Hepatocyte (in vitro differentiated cells): ENCODE data around the gene TFEB. TPM values are rescaled to one million over a fixed set of nuclear protein-coding genes. Genes with fewer than 3 reads are reported as not detected.

ENCODE experiments used
- DNase-seq: peaks from one replicate; pipeline ENCODE4 v3.0.0-alpha.2; 2016; ENCODE audit warnings: low spot score
- H2AFZ ChIP-seq: fragments of 200-600 bp; sonication (generic); 2 replicates; pipeline ENCODE4 v1.6.0; 2016; ENCODE audit warnings: antibody characterized with exemption, mild to moderate bottlenecking
- H3K27ac ChIP-seq: fragments of 200-600 bp; sonication (generic); 2 replicates; pipeline ENCODE4 v1.5.1; 2016; ENCODE audit warnings: mild to moderate bottlenecking
- H3K27me3 ChIP-seq: fragments of 200-600 bp; sonication (generic); 2 replicates; pipeline ENCODE4 v1.6.1; 2016
- H3K36me3 ChIP-seq: fragments of 200-600 bp; sonication (generic); replicated peaks from 2 replicates; pipeline ENCODE4 v1.5.1; 2016; ENCODE audit warnings: low read depth; ENCODE audit not compliant: insufficient read depth
- H3K4me1 ChIP-seq: fragments of 200-600 bp; sonication (generic); 2 replicates; pipeline ENCODE4 v1.5.1; 2016; ENCODE audit warnings: mild to moderate bottlenecking, moderate library complexity; ENCODE audit not compliant: insufficient read depth
- H3K4me2 ChIP-seq: fragments of 200-600 bp; sonication (generic); 2 replicates; pipeline ENCODE4 v1.6.0; 2016
- H3K4me3 ChIP-seq: fragments of 200-600 bp; sonication (generic); 2 replicates; pipeline ENCODE4 v1.5.1; 2016; ENCODE audit warnings: mild to moderate bottlenecking
- H3K79me2 ChIP-seq: fragments of 200-600 bp; sonication (generic); 2 replicates; pipeline ENCODE4 v1.6.0; 2017; ENCODE audit warnings: mild to moderate bottlenecking
- H3K9me2 ChIP-seq: fragments of 200-600 bp; sonication (generic); replicated peaks from 2 replicates; pipeline ENCODE4 v1.6.0; 2017; ENCODE audit warnings: mild to moderate bottlenecking; ENCODE audit not compliant: insufficient read depth
- H3K9me3 ChIP-seq: fragments of 200-600 bp; sonication (generic); 2 replicates; pipeline ENCODE4 v1.5.1; 2016; ENCODE audit warnings: low read depth, mild to moderate bottlenecking
- H4K20me1 ChIP-seq: fragments of 200-600 bp; sonication (generic); 2 replicates; pipeline ENCODE4 v1.6.0; 2016; ENCODE audit warnings: mild to moderate bottlenecking; ENCODE audit not compliant: insufficient read depth, poor library complexity, severe bottlenecking
- CTCF ChIP-seq: fragments of 200-600 bp; sonication (generic); IDR thresholded peaks from 2 replicates; pipeline ENCODE4 v1.5.1; 2016; ENCODE audit warnings: antibody characterized with exemption, mild to moderate bottlenecking; ENCODE audit not compliant: poor library complexity
- EZH2 ChIP-seq: fragments of 200-600 bp; sonication (generic); IDR thresholded peaks from 2 replicates; pipeline ENCODE4 v1.6.1; 2016; ENCODE audit warnings: antibody characterized with exemption, mild to moderate bottlenecking, borderline replicate concordance
- EZH2phosphoT487 ChIP-seq: fragments of 200-600 bp; sonication (generic); IDR thresholded peaks from one replicate; pipeline ENCODE4 v1.6.1; 2018; ENCODE audit warnings: antibody characterized with exemption, mild to moderate bottlenecking, low read depth, moderate library complexity; ENCODE audit not compliant: unreplicated experiment, severe bottlenecking
- WGBS: methylation state at CpG from one replicate; pipeline ENCODE4 v1.1.6; 2016; ENCODE audit warnings: low lambda C conversion rate; ENCODE audit errors: missing lambda C conversion rate; 5-methylcytosine and 5-hydroxymethylcytosine counted together
- polyA plus RNA-seq: library from polyadenylated mRNA; unstranded; fragments of >200 nt; fragmentation: Nextera tagmentation; extraction: Ambion mirVana; gene quantifications from 2 replicates; pipeline ENCODE4 v1.2.1, GENCODE V29; 2016
- total RNA-seq: library from RNA; depleted of rRNA; stranded (reverse); fragments of >200 nt; gene quantifications from 2 replicates; pipeline ENCODE4 v1.2.3, GENCODE V29; 2014

TFEB gene
- total and polyA plus RNA-seq, 2 experiments from 2014 or later = 14.2 to 32.7 TPM

GRCh38 chr6:41650120-41650519 lies 85.3 kb downstream of the TFEB start:
- Histone ChIP-seq H3K27me3 (no peaks in the 10 kb centered on the region), H3K9me3 (no peaks in the 10 kb centered on the region), H3K36me3 (no peaks in the 10 kb centered on the region), H3K9me2 (no peaks in the 10 kb centered on the region), H3K27ac (no peak overlapping the region), H3K4me1 (peaks cover 28% of the 10 kb centered on the region), H3K4me3 (no peak overlapping the region), H4K20me1 (peaks cover 23% of the 10 kb centered on the region), H2AFZ (no peak overlapping the region), H3K4me2 (no peak overlapping the region), H3K79me2 (peaks cover 5% of the 10 kb centered on the region)
- WGBS = 100% methylated on average over 2 of the region's 2 CpGs
- no peak for TF ChIP-seq EZH2phosphoT487
- TF ChIP-seq EZH2 = no peak
- TF ChIP-seq CTCF = no peak
- DNase-seq = no peak

- Histone ChIP-seq H3K79me2 (peaks cover 7% of the 10 kb centered on the region), H2AFZ (no peak overlapping the region), H3K27ac (no peak overlapping the region), H4K20me1 (peaks cover 27% of the 10 kb centered on the region), H3K9me2 (no peaks in the 10 kb centered on the region), H3K4me2 (no peak overlapping the region), H3K36me3 (no peaks in the 10 kb centered on the region), H3K4me3 (no peak overlapping the region), H3K4me1 (peaks cover 28% of the 10 kb centered on the region), H3K9me3 (no peaks in the 10 kb centered on the region), H3K27me3 (no peaks in the 10 kb centered on the region)
- 92% methylated on average over 10 of the region's 10 CpGs for WGBS
- DNase-seq = no peak
- no peak for TF ChIP-seq EZH2phosphoT487
- no peak for TF ChIP-seq CTCF
- TF ChIP-seq EZH2 = no peak
These were observed 85.8 kb downstream of the TFEB start for GRCh38 chr6:41649596-41649995.

GRCh38 chr6:41648921-41649320 lies 86.5 kb downstream of the TFEB start:
- DNase-seq = no peak
- 59% methylated on average over 5 of the region's 5 CpGs for WGBS
- Histone ChIP-seq H3K79me2 (peaks cover 14% of the 10 kb centered on the region), H3K4me3 (no peak overlapping the region), H3K27me3 (no peaks in the 10 kb centered on the region), H2AFZ (no peak overlapping the region), H3K4me1 (peaks cover 28% of the 10 kb centered on the region), H3K4me2 (no peak overlapping the region), H3K36me3 (no peaks in the 10 kb centered on the region), H4K20me1 (peaks cover 34% of the 10 kb centered on the region), H3K27ac (no peak overlapping the region), H3K9me2 (no peaks in the 10 kb centered on the region), H3K9me3 (no peaks in the 10 kb centered on the region)
- no peak for TF ChIP-seq CTCF
- no peak for TF ChIP-seq EZH2
- TF ChIP-seq EZH2phosphoT487 = no peak
